OCI-LY7 (cell line): ENCODE measurements around the gene IPO11. TPM values are rescaled to one million over a fixed set of nuclear protein-coding genes. Genes with fewer than 3 reads are reported as not detected.
A peak's percentile ranks its signal among the peaks of the same experiment; 100 is the strongest.
"Not testable (repeated sequence)": the region's sequence is repeated elsewhere in the genome, so short reads cannot be mapped to it uniquely, and the experiment has no call there.

Experiments used
- BruUV-seq: library from RNA; stranded (reverse); fragments of 400-500 nt; replicated peaks from 2 replicates; lab custom pipeline; 2021; lab: Mats Ljungman, UMichigan
- CTCF ChIA-PET: fragments of 300-600 bp; sonication (Branson Sonifier 250); formaldehyde crosslinking; loops from one replicate; lab custom pipeline; 2022; ENCODE audit warnings: antibody characterized with exemption; ENCODE audit not compliant: unreplicated experiment; lab: Charles Lee
- POLR2A ChIA-PET: fragments of 300-600 bp; sonication (Branson Sonifier 250); formaldehyde crosslinking; loops from one replicate; lab custom pipeline; 2022; ENCODE audit warnings: antibody characterized with exemption; lab: Charles Lee
- DNase-seq: peaks from one replicate; pipeline ENCODE4 v3.0.0-alpha.2; 2015; ENCODE audit warnings: low spot score
- H2AFZ ChIP-seq: fragments of 200-600 bp; sonication (generic), shearing (Covaris generic); 2 replicates; pipeline ENCODE4 v1.6.1; 2014; ENCODE audit warnings: mild to moderate bottlenecking, antibody characterized with exemption, low read length, moderate library complexity
- H3K27ac ChIP-seq: fragments of 200-600 bp; sonication (generic); 2 replicates; pipeline ENCODE4 v1.5.1; 2014; ENCODE audit warnings: mixed run types, low read depth, mild to moderate bottlenecking, moderate library complexity, low read length, inconsistent platforms; ENCODE audit not compliant: poor library complexity, severe bottlenecking
- H3K36me3 ChIP-seq: fragments of 200-600 bp; sonication (generic); 2 replicates; pipeline ENCODE4 v1.6.1; 2014; ENCODE audit warnings: mild to moderate bottlenecking, antibody characterized with exemption, low read length, moderate library complexity, mixed read lengths; ENCODE audit not compliant: insufficient read depth
- H3K4me1 ChIP-seq: fragments of 200-600 bp; sonication (generic); 2 replicates; pipeline ENCODE4 v1.5.1; 2014; ENCODE audit warnings: mild to moderate bottlenecking, low read length; ENCODE audit not compliant: insufficient read depth, poor library complexity, severe bottlenecking
- H3K4me2 ChIP-seq: fragments of 200-600 bp; sonication (generic); 2 replicates; pipeline ENCODE4 v1.6.1; 2014; ENCODE audit warnings: mild to moderate bottlenecking, low read length
- H3K4me3 ChIP-seq: fragments of 200-600 bp; sonication (generic); 2 replicates; pipeline ENCODE4 v1.5.1; 2014; ENCODE audit warnings: mild to moderate bottlenecking, low read depth, low read length; ENCODE audit not compliant: poor library complexity, severe bottlenecking
- H3K79me2 ChIP-seq: fragments of 200-600 bp; sonication (generic); 2 replicates; pipeline ENCODE4 v1.6.1; 2016; ENCODE audit warnings: low read depth, mild to moderate bottlenecking, low read length, moderate library complexity, mixed read lengths; ENCODE audit not compliant: insufficient read depth
- H3K9me2 ChIP-seq: fragments of 200-600 bp; sonication (generic); 2 replicates; pipeline ENCODE4 v1.6.1; 2016; ENCODE audit warnings: mild to moderate bottlenecking, low read length, mixed read lengths; ENCODE audit not compliant: insufficient read depth
- H3K9me3 ChIP-seq: fragments of 200-600 bp; sonication (generic); 2 replicates; pipeline ENCODE4 v1.6.1; 2014; ENCODE audit warnings: mild to moderate bottlenecking, mixed run types, low read length, mixed read lengths
- H4K20me1 ChIP-seq: fragments of 200-600 bp; sonication (generic); 2 replicates; pipeline ENCODE4 v1.6.1; 2014; ENCODE audit warnings: mild to moderate bottlenecking, antibody characterized with exemption, low read length, moderate library complexity, mixed read lengths; ENCODE audit not compliant: insufficient read depth
- EZH2phosphoT487 ChIP-seq: fragments of 200-600 bp; sonication (generic); IDR thresholded peaks from 2 replicates; pipeline ENCODE4 v1.6.1; 2018; ENCODE audit warnings: low read depth, borderline replicate concordance, mild to moderate bottlenecking, mixed run types, antibody characterized with exemption, low read length, moderate library complexity, mixed read lengths
- intact Hi-C: fragments of 100-400 bp; cut with micrococcal nuclease; formaldehyde crosslinking; loops from one replicate; pipeline ENCODE4 v1.10.0; 2022; ENCODE audit not compliant: unreplicated experiment
- total RNA-seq, 2 experiments: library from RNA; depleted of rRNA in 1 of 2; stranded (reverse); fragments of >200 nt in 1 of 2; shearing (Covaris generic) in 1 of 2; gene quantifications; 2 replicates each; pipeline ENCODE4 v1.2.3, GENCODE V29; 2014 to 2022
- TF ChIP-seq, protein P1 (sequence below): fragments of 200-600 bp; sonication (generic); conservative IDR thresholded peaks from 2 replicates; pipeline ENCODE4 v1.5.1; 2014; ENCODE audit warnings: mild to moderate bottlenecking, antibody characterized with exemption, low read length, moderate library complexity, mixed read lengths

Gene IPO11
- total RNA-seq, 2 experiments from 2014 or later, result 26.1 to 59.9 TPM

DNA sequence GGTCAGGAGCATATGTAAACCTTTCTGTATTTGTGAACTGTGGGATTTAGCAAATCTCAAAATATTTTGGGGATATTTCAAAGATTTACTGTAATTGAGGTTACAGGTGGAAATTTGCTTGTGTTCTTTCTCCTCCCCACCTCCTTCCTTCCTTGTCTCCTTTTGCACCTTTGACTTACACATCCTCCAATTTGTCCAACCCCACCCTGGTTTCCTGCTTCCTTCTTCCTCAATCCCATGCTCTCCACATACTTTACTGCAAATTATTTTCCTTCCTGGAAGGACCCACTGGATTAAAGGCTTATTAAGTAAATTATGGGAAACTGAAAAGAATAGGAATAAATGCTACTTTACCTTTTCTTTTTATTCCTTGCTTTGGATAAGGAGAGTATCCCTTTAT lies 91.6 kb downstream of the IPO11 start:
- no peak for DNase-seq
- Histone ChIP-seq H3K27ac (no peak overlapping the region), H3K9me3 (no peaks in the 10 kb centered on the region), H3K4me1 (peaks cover 21% of the 10 kb centered on the region), H3K79me2 (no peaks in the 10 kb centered on the region), H3K4me3 (no peak overlapping the region), H3K4me2 (no peak overlapping the region), H4K20me1 (no peaks in the 10 kb centered on the region), H2AFZ (no peak overlapping the region), H3K9me2 (no peaks in the 10 kb centered on the region), H3K36me3 (peaks cover 68% of the 10 kb centered on the region)
- POLR2A ChIA-PET, result interaction anchor here (0.7 to 1.0 kb wide), 2 partner anchors 10 to 96 kb away, joined by 3 to 7 read pairs; no protein-coding TSS in a partner anchor
- TF ChIP-seq, protein P1, sequence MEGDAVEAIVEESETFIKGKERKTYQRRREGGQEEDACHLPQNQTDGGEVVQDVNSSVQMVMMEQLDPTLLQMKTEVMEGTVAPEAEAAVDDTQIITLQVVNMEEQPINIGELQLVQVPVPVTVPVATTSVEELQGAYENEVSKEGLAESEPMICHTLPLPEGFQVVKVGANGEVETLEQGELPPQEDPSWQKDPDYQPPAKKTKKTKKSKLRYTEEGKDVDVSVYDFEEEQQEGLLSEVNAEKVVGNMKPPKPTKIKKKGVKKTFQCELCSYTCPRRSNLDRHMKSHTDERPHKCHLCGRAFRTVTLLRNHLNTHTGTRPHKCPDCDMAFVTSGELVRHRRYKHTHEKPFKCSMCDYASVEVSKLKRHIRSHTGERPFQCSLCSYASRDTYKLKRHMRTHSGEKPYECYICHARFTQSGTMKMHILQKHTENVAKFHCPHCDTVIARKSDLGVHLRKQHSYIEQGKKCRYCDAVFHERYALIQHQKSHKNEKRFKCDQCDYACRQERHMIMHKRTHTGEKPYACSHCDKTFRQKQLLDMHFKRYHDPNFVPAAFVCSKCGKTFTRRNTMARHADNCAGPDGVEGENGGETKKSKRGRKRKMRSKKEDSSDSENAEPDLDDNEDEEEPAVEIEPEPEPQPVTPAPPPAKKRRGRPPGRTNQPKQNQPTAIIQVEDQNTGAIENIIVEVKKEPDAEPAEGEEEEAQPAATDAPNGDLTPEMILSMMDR, result no peak
- no peak for TF ChIP-seq EZH2phosphoT487
- no TSS peak for BruUV-seq
- CTCF ChIA-PET, result no interaction called here
- intact Hi-C loops, result no loop called here

DNA sequence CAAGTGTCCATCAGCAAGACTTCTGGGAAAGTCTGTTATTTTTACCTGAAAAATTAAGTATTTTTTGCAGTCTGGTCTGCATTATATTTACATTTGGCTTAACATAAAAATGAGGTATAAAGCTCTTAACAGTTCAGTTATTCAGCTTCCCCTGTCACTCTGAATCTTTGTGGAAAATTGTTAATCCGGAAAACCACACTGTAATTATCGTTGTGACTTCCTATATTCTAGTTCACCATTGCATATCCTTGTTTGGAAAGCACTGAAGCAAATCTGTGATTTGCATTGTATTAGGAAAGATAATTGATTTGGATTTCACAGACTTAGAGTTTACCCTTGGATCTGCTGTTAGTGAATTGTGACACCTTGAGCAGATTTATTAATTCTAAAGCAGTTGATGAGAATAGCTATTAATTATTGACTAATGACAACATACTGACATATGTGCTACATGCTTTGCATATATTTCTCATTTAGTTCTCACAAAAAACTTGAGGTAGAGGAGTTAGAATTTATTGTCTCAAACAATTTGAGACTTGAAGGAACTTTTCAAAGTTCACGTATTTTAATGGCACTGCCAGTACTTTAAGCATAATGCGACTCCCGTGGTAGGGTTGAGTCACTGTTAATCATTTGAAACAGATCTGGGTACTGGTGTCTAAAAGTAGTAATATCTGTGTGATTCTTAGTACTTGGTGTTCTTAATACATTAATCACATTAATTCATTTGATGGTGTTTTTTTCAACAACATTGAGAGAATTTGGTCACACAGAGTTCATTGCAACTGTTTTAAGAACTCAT lies 94.3 kb downstream of the IPO11 start:
- TF ChIP-seq EZH2phosphoT487, result no peak
- H3K27ac ChIP-seq, result no peak overlapping the region
- no peaks in the 10 kb centered on the region for H3K9me3 ChIP-seq
- peaks cover 21% of the 10 kb centered on the region for H3K4me1 ChIP-seq
- ChIA-PET CTCF (no interaction called here), POLR2A (interaction anchor here (0.9 to 1.7 kb wide), 3 partner anchors 8 to 14 kb away, joined by 3 to 6 read pairs (median 3); no protein-coding TSS in a partner anchor)
- DNase-seq, result peak; percentile 16
- peaks cover 65% of the 10 kb centered on the region for H3K36me3 ChIP-seq
- peak overlapping the region; percentile 23; the same call in 1 of the 2 replicates for H3K4me2 ChIP-seq
- no peak overlapping the region for H3K4me3 ChIP-seq
- no peaks in the 10 kb centered on the region for H3K79me2 ChIP-seq
- no TSS peak for BruUV-seq
- H2AFZ ChIP-seq, result no peak overlapping the region
- intact Hi-C loops, result no loop called here
- H3K9me2 ChIP-seq, result no peaks in the 10 kb centered on the region
- H4K20me1 ChIP-seq, result no peaks in the 10 kb centered on the region

DNA sequence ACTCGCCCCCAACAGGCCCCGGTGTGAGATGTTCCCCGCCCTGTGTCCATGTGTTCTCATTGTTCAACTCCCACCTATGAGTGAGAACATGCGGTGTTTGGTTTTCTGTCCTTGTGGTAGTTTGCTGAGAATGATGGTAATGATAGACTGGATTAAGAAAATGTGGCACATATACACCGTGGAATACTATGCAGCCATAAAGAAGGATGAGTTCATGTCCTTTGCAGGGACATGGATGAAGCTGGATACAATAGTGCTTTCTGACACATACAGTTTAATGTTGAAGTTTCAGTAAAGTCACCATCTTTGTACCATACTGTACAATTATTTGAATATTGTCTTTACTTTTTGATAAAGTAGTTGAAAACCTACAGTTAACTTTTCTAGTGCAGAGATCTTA lies 96.2 kb downstream of the IPO11 start:
- H3K4me2 ChIP-seq, H4K20me1 ChIP-seq, H2AFZ ChIP-seq, CTCF ChIA-PET, H3K27ac ChIP-seq, H3K4me3 ChIP-seq, DNase-seq, H3K9me2 ChIP-seq, intact Hi-C loops, H3K9me3 ChIP-seq, H3K79me2 ChIP-seq, BruUV-seq: not testable (repeated sequence)
- peaks cover 16% of the 10 kb centered on the region for H3K4me1 ChIP-seq
- peaks cover 56% of the 10 kb centered on the region for H3K36me3 ChIP-seq
- POLR2A ChIA-PET, result interaction anchor here (0.7 kb wide), 1 partner anchor 22 kb away, joined by 7 read pairs; no protein-coding TSS in a partner anchor
